Measurements from ENCODE around the gene TRIP13.

GRCh38 chr5:860506-861150 lies 32.1 kb upstream of the TRIP13 start:
- TF ChIP-seq EZH2phosphoT487 (IDR thresholded peaks at IDR 0.05; ENCODE audit: insufficient read depth, low read depth) (no peak), EZH2 (IDR thresholded peaks at IDR 0.05; ENCODE audit: insufficient read depth, poor library complexity, severe bottlenecking) (no peak)
